Activated T-helper 9 cell treated with anti-CD3 and anti-CD28 coated beads, Interleukin-2, amount 50 U/mL, for 16 hours (primary cell): Measurements from ENCODE around the gene H19.

Experiments used
- DNase-seq: peaks from one replicate; pipeline ENCODE4 v3.0.0-alpha.2; 2020; ENCODE audit warnings: low read depth

H19 gene

GRCh38 chr11:1982873-1983600 is 14.6 kb downstream of the H19 start:
- no peak for DNase-seq

DNA sequence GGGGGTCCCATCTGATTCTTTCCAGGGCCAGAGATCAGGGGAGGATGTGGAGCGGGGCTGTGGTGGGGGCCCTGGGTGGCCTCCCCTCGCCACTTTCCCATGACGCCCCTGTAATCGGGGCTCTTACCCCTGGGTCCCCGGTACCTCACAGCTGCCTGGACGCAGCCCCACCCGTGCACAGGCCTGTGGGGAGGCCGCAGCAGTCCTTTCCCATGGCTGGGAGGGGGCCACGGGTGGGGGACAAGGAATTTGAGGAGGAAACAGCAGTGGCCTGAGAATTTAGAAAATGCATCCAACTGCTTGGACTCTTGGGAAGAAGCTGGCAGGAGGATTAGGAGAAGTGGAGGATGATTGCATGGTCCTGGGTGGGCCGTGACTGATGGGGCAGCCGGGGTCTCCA is 18.0 kb downstream of the H19 start:
- no peak for DNase-seq

DNA sequence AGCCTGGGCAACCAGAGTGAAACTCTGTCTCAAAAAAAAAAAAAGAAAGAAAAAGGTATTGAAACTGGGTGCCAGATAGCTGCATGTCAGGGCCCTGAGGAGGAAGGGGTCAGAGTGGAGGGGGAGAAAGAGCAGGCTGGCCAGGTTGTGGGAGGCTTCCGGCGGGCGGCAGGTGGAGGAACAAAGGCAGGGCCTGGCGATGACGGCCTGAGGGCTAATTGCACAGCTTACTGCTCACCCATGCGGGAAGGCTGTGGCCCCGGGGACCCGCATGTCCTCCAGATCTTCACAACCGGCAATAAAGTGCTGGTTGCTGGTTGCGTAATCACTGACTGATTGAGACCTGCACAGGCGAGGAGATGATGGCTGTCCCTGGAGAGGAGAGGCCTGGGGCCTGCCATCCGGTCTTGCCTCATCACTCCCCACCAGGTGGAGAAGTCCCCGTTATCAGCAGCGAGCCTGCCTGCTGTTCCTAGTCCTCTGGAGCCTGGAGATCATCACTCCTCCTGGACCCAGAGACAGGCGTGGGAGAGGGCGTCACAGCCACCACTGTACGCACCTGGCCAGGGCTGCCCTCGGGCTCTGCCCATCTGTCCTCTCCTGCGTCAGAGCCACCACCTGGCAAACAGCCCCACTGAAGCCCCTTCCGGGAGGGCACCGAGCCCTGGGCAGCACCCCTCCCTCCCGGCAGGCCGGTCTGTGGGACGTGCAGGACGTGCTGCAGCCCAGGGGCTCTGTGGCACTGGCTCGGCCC is 18.7 kb downstream of the H19 start:
- DNase-seq = no peak

DNA sequence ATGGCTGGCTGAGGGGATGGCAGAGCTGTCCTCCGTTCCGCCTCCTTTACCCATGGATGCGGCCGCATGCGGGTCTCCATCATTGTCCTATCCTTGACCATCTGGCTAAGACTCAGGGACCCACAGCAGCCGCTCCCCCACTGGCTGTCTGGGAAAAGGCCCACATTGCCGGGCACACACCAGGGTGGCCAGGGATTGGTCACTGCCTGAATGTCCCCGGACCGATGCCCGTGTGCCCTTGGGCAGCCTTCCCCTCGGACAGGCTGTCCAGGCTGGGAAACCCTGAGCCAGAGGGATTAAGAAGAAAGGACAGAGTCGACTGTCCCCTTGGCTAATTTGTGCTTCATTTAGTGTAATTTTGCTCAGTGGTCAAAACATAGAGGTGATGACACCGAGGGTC is 22.5 kb downstream of the H19 start:
- DNase-seq = no peak

DNA sequence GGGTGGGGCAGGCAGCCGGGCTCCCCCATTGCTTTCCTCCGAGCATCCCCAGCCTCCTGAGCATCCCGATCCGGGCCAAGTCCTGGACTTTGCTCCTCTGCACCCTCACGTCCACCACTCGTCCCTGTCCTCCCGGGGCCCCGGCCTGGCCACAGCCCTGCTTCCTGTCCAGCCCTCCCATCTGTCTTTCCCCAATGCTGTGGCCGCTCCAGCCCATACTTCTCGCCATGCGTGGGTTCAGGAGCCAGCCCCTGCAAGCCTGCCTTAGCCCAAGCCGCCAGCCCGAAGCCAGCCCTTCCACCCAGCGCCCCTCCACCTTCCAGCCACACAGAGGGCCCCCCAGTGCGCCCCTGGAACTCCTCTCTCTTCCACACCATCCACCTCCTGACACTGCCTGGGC is 26.7 kb downstream of the H19 start:
- no peak for DNase-seq

DNA sequence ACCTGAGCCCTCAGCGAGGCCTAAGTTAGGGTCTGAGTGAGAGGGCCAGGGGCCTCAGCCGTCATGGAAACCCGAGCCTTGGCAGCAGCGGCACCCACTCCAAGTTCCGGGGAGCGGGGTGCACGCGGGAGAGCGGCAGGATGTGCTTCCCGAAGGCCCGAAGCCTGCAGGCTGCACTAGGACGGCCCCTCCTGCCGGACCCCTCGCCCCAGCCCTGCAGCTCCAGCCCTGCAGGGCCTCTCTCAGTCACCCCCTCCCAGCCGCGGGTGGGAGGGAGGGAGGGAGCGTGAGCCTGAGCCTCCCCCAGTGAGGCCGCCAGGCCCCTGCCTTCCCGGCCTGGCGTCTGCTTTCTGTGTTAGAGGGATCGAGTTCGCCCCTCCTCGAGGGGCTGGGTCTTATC is 27.9 kb downstream of the H19 start:
- no peak for DNase-seq

- no peak for DNase-seq
These were observed 28.6 kb downstream of the H19 start for GRCh38 chr11:1969035-1969434.

DNA sequence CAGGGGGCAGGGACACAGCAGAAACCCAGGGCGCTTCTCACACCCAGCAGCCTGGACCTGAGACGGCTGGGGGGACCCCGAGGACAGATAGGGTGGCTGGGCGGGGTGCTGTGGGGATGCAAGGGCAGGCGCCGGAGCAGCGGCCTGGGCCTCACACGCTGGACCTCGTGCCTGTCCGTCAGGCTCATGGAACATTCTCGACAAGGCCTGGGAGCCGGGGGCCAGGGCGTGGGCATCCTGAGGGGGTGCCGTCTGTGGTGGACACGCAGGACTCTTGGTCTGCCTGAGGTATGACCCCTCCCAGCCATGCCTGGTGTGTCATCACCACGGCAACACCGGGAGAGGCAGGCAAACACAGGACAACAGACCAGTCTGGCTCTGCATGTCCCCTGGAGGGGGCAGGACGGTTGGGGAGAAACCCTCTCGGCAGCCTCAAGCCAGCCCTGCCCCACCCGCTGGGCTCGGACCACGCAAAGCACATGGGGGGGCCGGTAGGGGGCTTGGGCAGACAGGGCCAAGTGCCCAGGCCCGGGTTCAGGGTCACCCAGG is 29.1 kb downstream of the H19 start:
- DNase-seq = no peak

DNA sequence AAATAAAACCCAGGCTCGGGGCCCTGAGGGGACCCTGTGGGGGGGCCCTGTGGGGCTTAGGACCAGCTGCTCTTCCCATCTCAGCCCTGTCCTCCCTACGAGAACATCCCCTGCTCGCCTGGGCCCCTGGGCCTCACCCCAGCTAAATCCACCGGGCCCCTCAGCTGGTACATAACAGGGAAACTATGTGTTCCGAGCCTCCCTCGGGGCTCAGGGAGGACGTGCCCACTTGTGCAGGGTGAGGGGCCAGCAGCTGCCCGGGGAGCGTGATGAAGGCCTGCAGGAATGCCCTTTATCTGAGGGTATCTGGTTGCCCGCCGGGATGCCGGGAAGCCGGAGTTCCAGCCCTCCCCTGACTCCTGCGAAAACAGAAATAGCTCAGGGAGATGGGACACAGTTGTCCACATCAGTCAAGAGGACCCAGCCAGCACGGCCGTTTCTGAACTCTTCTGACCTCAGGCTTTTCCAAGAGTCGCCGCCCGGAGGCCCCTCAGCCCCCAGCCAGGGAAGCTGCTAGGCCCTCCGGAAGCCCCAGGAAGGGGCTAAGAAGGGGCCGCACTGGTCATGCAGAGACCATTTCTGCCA is 29.9 kb downstream of the H19 start:
- no peak for DNase-seq

- no peak for DNase-seq
These were observed 31.1 kb downstream of the H19 start for GRCh38 chr11:1966531-1966930.

DNA sequence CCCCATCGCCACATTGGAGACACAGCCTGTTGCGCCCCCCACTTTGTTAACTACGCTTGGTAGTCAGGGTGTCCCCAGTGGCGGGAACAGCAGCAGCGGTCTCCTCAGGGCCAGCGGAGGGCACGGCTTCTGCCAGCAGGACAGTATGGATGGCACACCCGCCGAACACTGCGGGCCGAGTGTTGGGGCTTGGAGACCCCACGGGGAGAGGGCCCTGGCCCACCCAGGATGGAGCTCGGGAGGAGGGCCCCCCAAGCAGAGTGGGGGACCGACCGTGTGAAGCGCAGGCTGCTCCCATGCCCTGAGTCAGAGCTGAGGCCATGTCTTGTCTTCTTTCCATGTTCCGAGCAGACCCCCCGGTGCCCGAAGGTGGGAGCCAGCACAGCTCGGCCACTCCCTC is 32.7 kb downstream of the H19 start:
- DNase-seq = no peak

- DNase-seq = no peak
These were observed 33.3 kb downstream of the H19 start for GRCh38 chr11:1964348-1964747.

GRCh38 chr11:1963864-1964263 is 33.8 kb downstream of the H19 start:
- DNase-seq = no peak

- DNase-seq = no peak
These were observed 37.9 kb downstream of the H19 start for GRCh38 chr11:1959786-1960185.

DNA sequence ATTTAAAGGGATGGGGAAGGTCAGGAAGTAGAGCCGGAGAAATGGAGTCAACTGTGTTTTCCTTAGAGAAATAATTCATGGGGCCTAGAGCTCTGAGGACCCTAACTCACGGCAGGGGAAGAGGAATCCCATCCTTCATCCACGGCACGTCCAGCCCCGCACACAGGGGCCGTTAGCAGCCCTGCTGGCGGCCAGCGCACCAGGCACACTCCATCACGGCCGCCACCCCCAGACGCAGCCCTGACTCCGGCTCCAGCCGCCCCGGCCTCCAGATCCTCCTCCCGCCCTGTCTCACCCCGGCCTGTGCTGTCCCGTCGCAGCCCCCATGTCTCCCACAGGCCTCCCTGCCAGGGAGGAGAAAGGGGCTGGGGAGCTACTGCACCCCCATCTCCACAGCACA is 39.3 kb downstream of the H19 start:
- no peak for DNase-seq

GRCh38 chr11:1953489-1954266 is 44.0 kb downstream of the H19 start:
- DNase-seq = no peak

GRCh38 chr11:1952806-1953482 is 44.7 kb downstream of the H19 start:
- DNase-seq = no peak

DNA sequence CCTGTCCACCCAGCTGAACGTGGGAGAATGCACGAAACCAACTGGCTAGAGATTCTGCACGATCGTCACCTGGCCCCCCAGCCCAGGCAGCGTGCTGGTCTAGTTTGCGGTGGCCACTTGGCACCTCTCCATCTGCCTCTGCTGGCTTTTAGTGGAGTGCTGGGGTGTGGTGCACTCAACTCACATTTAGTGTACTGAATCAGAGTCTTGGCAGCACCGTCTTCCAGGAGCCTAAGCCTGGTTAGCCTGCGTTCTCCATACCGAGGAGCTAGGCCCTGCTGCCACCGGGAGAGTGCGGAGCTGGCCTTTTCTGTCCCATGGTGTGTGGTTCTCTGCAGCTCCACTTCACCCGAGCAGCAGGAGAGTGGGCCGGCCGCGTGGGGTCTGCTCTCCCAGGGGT is 47.7 kb downstream of the H19 start:
- no peak for DNase-seq

- no peak for DNase-seq
These were observed 48.3 kb downstream of the H19 start for GRCh38 chr11:1949302-1949701.

DNA sequence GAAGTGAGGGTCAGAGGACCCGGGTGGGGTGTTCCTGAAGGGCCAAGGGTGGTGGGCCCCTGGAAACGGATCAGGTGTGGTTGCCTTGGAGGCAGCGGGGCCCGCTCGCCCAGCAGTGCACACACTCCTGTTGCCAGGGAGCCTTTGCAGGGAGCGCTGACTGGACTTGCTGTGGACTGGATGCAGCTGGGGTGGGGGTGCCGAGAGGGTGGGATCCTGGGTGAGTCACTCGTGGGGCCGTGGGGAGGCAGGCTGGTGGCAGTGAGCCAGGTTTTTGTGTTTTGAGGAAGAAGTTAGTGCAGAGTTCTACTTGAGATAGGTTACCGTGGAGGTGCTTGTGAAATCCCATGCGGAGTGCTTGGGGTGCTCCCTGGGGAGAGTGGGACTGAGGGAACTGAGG is 49.3 kb downstream of the H19 start:
- DNase-seq = no peak

DNA sequence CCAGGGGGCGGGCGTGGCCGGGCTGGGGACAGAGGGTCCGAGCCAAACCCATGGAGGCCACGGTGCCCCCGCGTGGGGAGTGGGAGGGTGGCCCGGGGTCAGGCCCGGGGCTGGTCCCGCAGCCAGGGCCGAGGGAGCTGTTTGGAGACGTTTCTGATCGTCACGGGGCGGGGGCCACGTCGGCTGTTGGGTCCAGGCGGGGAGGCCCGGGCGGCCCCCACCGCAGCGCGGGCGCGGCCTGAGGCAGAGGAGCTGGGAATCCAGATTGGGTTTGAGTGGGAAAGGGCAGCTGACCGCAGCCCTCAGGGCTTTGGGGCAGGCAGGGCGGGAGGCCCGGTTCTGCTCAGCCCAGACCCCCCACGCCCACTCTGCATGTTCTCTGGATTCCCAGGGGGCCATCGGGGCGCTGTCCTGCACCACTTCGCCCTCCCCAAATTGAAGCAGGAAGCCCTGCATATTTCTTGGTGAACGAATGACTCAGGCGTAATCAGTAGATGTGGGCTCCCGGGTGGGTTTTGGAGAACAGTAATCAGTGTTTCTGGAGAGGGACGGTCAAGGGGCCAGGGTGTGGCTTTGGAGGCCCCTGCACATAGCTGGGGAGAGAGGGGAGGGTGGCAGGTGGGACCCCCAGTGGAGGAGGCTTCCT is 49.9 kb downstream of the H19 start:
- no peak for DNase-seq
